Measurements from ENCODE around the gene HUWE1. TPM values are rescaled to one million over a fixed set of nuclear protein-coding genes. Genes with fewer than 3 reads are reported as not detected.

Gene HUWE1
- total and polyA plus RNA-seq, 2 of the 13 experiments (the other 11 are each of a cell fraction or from before 2014, with no cell fraction given) = 63.2 to 68.1 TPM

DNA sequence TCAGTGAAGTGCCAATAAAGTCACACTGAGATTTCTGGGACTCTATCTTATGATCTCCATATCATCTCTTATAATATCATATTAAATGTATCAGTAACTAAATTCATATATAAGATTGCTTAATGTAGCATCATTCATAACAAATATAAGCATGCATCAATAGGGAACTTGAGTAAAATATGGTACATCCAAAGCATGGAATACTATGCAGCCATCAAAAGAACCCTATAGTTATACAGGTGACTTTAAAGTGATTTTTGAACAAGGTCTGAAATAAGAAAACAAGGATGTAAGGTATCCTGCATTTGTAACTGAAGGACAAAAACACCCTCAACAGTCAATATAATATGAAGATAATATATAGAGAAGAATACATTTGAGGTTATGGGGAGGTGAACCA is 47.3 kb downstream of the HUWE1 start (continued):
- TF ChIP-seq, protein P1, sequence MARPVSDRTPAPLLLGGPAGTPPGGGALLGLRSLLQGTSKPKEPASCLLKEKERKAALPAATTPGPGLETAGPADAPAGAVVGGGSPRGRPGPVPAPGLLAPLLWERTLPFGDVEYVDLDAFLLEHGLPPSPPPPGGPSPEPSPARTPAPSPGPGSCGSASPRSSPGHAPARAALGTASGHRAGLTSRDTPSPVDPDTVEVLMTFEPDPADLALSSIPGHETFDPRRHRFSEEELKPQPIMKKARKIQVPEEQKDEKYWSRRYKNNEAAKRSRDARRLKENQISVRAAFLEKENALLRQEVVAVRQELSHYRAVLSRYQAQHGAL (CRISPR knock-in tag; IDR thresholded peaks at IDR 0.05; ENCODE audit: not compliant biosample characterization) = no peak
- TF ChIP-seq SAFB2 (CRISPR knock-in tag; IDR thresholded peaks at IDR 0.05; ENCODE audit: borderline replicate concordance, low read depth) (no peak), ZNF17 (CRISPR knock-in tag; IDR thresholded peaks at IDR 0.05) (no peak), CBX1 (IDR thresholded peaks at IDR 0.05; ENCODE audit: low read depth) (no peak)
- TF ChIP-seq, protein P2, sequence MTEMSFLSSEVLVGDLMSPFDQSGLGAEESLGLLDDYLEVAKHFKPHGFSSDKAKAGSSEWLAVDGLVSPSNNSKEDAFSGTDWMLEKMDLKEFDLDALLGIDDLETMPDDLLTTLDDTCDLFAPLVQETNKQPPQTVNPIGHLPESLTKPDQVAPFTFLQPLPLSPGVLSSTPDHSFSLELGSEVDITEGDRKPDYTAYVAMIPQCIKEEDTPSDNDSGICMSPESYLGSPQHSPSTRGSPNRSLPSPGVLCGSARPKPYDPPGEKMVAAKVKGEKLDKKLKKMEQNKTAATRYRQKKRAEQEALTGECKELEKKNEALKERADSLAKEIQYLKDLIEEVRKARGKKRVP (CRISPR knock-in tag; IDR thresholded peaks at IDR 0.05) = no peak
- TF ChIP-seq, protein P3, sequence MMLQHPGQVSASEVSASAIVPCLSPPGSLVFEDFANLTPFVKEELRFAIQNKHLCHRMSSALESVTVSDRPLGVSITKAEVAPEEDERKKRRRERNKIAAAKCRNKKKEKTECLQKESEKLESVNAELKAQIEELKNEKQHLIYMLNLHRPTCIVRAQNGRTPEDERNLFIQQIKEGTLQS (CRISPR knock-in tag; IDR thresholded peaks at IDR 0.05) = no peak

DNA sequence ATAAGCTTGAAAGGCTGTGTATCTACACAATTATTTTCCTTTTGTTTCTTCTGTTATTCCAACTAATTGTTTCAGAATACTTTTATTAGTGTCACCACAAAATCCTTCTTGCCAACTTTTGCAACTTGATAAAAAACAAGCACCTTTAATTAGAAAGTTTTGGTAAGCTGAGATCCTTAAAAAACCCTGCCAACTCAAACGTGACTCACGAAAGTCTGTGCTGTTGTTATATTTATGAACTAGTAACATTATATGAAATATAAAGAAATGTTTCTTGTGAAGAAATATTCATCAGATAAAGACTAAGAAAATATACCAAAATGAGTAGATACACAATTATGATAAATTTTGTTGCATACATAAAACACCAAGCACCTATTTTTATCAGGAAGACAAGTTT is 49.0 kb downstream of the HUWE1 start:
- H3K9ac ChIP-seq (ENCODE audit: insufficient read depth, low read depth, low read length) = no peak overlapping the region
- in situ Hi-C loops (cut with HindIII; ENCODE audit: extremely low pct_ligation_motif_present, low pct_unique_long_range_greater_than_20kb) = no loop called here
- H3K9me3 ChIP-seq (ENCODE audit: low read length) = no peaks in the 10 kb centered on the region
- no peak overlapping the region for H3K27ac ChIP-seq (ENCODE audit: extremely low read length, insufficient read depth, low read length)
- no peak overlapping the region for H3K4me2 ChIP-seq (ENCODE audit: low read depth, low read length)
- no peaks in the 10 kb centered on the region for H3K4me1 ChIP-seq (ENCODE audit: insufficient read depth, low read length)
- no peaks in the 10 kb centered on the region for H3K27me3 ChIP-seq (ENCODE audit: control insufficient read depth in 1 of 2, insufficient read depth in 2 of 2, low read length in 2 of 2)
- intact Hi-C loops (cut with micrococcal nuclease; ENCODE audit: unreplicated experiment) = no loop called here
- ChIA-PET POLR2A (no interaction called here), CTCF (ENCODE audit: low intra/inter-chr PET ratio, low total read pairs) (no interaction called here)
- H4K20me1 ChIP-seq (ENCODE audit: insufficient read depth, low read length) = no peaks in the 10 kb centered on the region; the same call in 1 of the 2 replicates
- H3K79me2 ChIP-seq (ENCODE audit: insufficient read depth, low read length) = no peaks in the 10 kb centered on the region
- H3K36me3 ChIP-seq (replicated peaks in 1 of 2; ENCODE audit: control insufficient read depth in 1 of 2, insufficient read depth in 2 of 2, low read length in 2 of 2) = peaks cover 0 to 25% of the 10 kb centered on the region in 2 experiments; a peak in 2 of 5 replicates
- no TSS peak for BruUV-seq (replicated peaks)
- H3K4me3 ChIP-seq (replicated peaks in 1 of 3; ENCODE audit: insufficient read depth in 1 of 3, low read depth in 2 of 3, low read length in 3 of 3) = no peak overlapping the region
- DNase-seq (ENCODE audit: low spot score) (no peak), ATAC-seq (no peak), FAIRE-seq (no peak)
- WGBS (ENCODE audit: low lambda C conversion rate) = 97% methylated on average over 2 of the region's 2 CpGs
- no peak overlapping the region for H2AFZ ChIP-seq (ENCODE audit: low read length)
- TF ChIP-seq NR2F6 (IDR thresholded peaks at IDR 0.05) (no peak), NR2F6 (CRISPR knock-in tag; IDR thresholded peaks at IDR 0.05) (no peak), ATAD3A (CRISPR knock-in tag; IDR thresholded peaks at IDR 0.05) (no peak), YY1 (IDR thresholded peaks at IDR 0.05; ENCODE audit: insufficient read depth, insufficient replicate concordance, low read depth, low read length) (no peak), MYC (CRISPR knock-in tag; IDR thresholded peaks at IDR 0.05; ENCODE audit: borderline replicate concordance) (no peak)
- TF ChIP-seq, protein P4, sequence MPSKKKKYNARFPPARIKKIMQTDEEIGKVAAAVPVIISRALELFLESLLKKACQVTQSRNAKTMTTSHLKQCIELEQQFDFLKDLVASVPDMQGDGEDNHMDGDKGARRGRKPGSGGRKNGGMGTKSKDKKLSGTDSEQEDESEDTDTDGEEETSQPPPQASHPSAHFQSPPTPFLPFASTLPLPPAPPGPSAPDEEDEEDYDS (CRISPR knock-in tag; IDR thresholded peaks at IDR 0.05) = no peak
- TF ChIP-seq, protein P5, sequence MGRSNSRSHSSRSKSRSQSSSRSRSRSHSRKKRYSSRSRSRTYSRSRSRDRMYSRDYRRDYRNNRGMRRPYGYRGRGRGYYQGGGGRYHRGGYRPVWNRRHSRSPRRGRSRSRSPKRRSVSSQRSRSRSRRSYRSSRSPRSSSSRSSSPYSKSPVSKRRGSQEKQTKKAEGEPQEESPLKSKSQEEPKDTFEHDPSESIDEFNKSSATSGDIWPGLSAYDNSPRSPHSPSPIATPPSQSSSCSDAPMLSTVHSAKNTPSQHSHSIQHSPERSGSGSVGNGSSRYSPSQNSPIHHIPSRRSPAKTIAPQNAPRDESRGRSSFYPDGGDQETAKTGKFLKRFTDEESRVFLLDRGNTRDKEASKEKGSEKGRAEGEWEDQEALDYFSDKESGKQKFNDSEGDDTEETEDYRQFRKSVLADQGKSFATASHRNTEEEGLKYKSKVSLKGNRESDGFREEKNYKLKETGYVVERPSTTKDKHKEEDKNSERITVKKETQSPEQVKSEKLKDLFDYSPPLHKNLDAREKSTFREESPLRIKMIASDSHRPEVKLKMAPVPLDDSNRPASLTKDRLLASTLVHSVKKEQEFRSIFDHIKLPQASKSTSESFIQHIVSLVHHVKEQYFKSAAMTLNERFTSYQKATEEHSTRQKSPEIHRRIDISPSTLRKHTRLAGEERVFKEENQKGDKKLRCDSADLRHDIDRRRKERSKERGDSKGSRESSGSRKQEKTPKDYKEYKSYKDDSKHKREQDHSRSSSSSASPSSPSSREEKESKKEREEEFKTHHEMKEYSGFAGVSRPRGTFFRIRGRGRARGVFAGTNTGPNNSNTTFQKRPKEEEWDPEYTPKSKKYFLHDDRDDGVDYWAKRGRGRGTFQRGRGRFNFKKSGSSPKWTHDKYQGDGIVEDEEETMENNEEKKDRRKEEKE (IDR thresholded peaks at IDR 0.05) = no peak
- TF ChIP-seq, protein P6, sequence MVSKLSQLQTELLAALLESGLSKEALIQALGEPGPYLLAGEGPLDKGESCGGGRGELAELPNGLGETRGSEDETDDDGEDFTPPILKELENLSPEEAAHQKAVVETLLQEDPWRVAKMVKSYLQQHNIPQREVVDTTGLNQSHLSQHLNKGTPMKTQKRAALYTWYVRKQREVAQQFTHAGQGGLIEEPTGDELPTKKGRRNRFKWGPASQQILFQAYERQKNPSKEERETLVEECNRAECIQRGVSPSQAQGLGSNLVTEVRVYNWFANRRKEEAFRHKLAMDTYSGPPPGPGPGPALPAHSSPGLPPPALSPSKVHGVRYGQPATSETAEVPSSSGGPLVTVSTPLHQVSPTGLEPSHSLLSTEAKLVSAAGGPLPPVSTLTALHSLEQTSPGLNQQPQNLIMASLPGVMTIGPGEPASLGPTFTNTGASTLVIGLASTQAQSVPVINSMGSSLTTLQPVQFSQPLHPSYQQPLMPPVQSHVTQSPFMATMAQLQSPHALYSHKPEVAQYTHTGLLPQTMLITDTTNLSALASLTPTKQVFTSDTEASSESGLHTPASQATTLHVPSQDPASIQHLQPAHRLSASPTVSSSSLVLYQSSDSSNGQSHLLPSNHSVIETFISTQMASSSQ (IDR thresholded peaks at IDR 0.05; ENCODE audit: low read depth) = no peak
- TF ChIP-seq, protein P6 (CRISPR knock-in tag; IDR thresholded peaks at IDR 0.05; ENCODE audit: borderline replicate concordance) = no peak
